MCF 10A (cell line): ENCODE results near the gene KLRF1. TPM values are rescaled to one million over a fixed set of nuclear protein-coding genes. Genes with fewer than 3 reads are reported as not detected.

Experiments
- BruUV-seq: library from RNA; stranded (reverse); fragments of 400-500 nt; replicated peaks from 2 replicates; lab custom pipeline; 2021; lab: Mats Ljungman, UMichigan
- CTCF ChIA-PET: fragments of 300-600 bp; sonication (Branson Sonifier 250); formaldehyde crosslinking; extraction: SDS; loops from one replicate; lab custom pipeline; 2021; ENCODE audit warnings: antibody characterized with exemption, inconsistent platforms; lab: Yijun Ruan, JAX
- POLR2A ChIA-PET: fragments of 300-600, 350-650 bp; sonication (Branson Sonifier 250); formaldehyde crosslinking; extraction: SDS; loops from one replicate; lab custom pipeline; 2020; ENCODE audit warnings: antibody characterized with exemption, inconsistent platforms; lab: Yijun Ruan, JAX
- DNase-seq: peaks from one replicate; pipeline ENCODE4 v3.0.0-alpha.2; 2018; ENCODE audit not compliant: unreplicated experiment
- H3K27ac Mint-ChIP-seq: one replicate; pipeline ENCODE4 v1.8.0; 2022; ENCODE audit warnings: mild to moderate bottlenecking, low read depth, mixed read lengths; ENCODE audit not compliant: unreplicated experiment
- H3K27me3 Mint-ChIP-seq: one replicate; pipeline ENCODE4 v1.8.0; 2022; ENCODE audit warnings: mixed read lengths; ENCODE audit not compliant: insufficient read depth, unreplicated experiment
- H3K36me3 Mint-ChIP-seq: one replicate; pipeline ENCODE4 v1.8.0; 2022; ENCODE audit warnings: mild to moderate bottlenecking, moderate library complexity, mixed read lengths; ENCODE audit not compliant: insufficient read depth, unreplicated experiment
- H3K4me1 Mint-ChIP-seq: one replicate; pipeline ENCODE4 v1.8.0; 2022; ENCODE audit warnings: mixed read lengths; ENCODE audit not compliant: insufficient read depth, unreplicated experiment
- H3K4me3 Mint-ChIP-seq: one replicate; pipeline ENCODE4 v1.8.0; 2022; ENCODE audit warnings: mild to moderate bottlenecking, moderate library complexity, mixed read lengths; ENCODE audit not compliant: unreplicated experiment
- H3K9me3 Mint-ChIP-seq: one replicate; pipeline ENCODE4 v1.8.0; 2022; ENCODE audit warnings: mixed read lengths; ENCODE audit not compliant: unreplicated experiment
- CTCF ChIP-seq: fragments of 200-600 bp; IDR thresholded peaks from one replicate; pipeline ENCODE4 v1.8.0; 2022; ENCODE audit warnings: antibody characterized with exemption, mild to moderate bottlenecking; ENCODE audit not compliant: unreplicated experiment
- intact Hi-C: fragments of 100-400 bp; cut with micrococcal nuclease; formaldehyde crosslinking; loops from 2 replicates; pipeline ENCODE4 v1.14.1; 2022
- total RNA-seq: library from RNA; stranded (reverse); gene quantifications from 2 replicates; pipeline ENCODE4 v1.2.3, GENCODE V29; 2022

The KLRF1 gene
- total RNA-seq, 1 experiment from 2014 or later: not detected

GRCh38 chr12:9796971-9797370, 30.3 kb upstream of the KLRF1 start:
- POLR2A ChIA-PET: interaction anchor here (0.7 to 1.5 kb wide), 2 partner anchors 45 to 48 kb away, joined by 3 read pairs; no protein-coding TSS in a partner anchor
- Mint-ChIP-seq H3K27me3 (no peaks in the 10 kb centered on the region), H3K27ac (no peak overlapping the region), H3K36me3 (no peaks in the 10 kb centered on the region), H3K9me3 (no peaks in the 10 kb centered on the region), H3K4me3 (no peak overlapping the region), H3K4me1 (no peaks in the 10 kb centered on the region)
- intact Hi-C loops: no loop called here
- no peak for DNase-seq
- BruUV-seq: no TSS peak
- CTCF ChIA-PET: interaction anchor here (0.9 to 5.2 kb wide), 4 partner anchors 41 to 55 kb away, joined by 9 to 67 read pairs (median 18); no protein-coding TSS in a partner anchor
- no peak for TF ChIP-seq CTCF

GRCh38 chr12:9797722-9798619, 29.3 kb upstream of the KLRF1 start:
- no TSS peak for BruUV-seq
- POLR2A ChIA-PET: interaction anchor here (0.6 to 1.5 kb wide), 3 partner anchors 46 to 151 kb away, joined by 3 read pairs; no protein-coding TSS in a partner anchor
- peak; percentile 74 for DNase-seq
- H3K27ac Mint-ChIP-seq: no peak overlapping the region
- no peaks in the 10 kb centered on the region for H3K36me3 Mint-ChIP-seq
- H3K4me3 Mint-ChIP-seq: no peak overlapping the region
- CTCF ChIA-PET: interaction anchor here (0.5 to 5.2 kb wide), 11 partner anchors 24 to 447 kb away, joined by 3 to 67 read pairs (median 4); no protein-coding TSS in a partner anchor
- H3K4me1 Mint-ChIP-seq: no peaks in the 10 kb centered on the region
- intact Hi-C loops: loop anchor here (1.0 kb wide), 2 partner anchors 50 to 164 kb away; no protein-coding TSS in a partner anchor
- no peaks in the 10 kb centered on the region for H3K9me3 Mint-ChIP-seq
- TF ChIP-seq CTCF: peak; percentile 47
- H3K27me3 Mint-ChIP-seq: no peaks in the 10 kb centered on the region

GRCh38 chr12:9799961-9800360, 27.3 kb upstream of the KLRF1 start:
- intact Hi-C loops: no loop called here
- TF ChIP-seq CTCF: no peak
- no peak for DNase-seq
- H3K4me1 Mint-ChIP-seq: no peaks in the 10 kb centered on the region
- CTCF ChIA-PET: interaction anchor here (0.5 to 5.2 kb wide), 7 partner anchors 14 to 58 kb away, joined by 3 to 67 read pairs (median 5); no protein-coding TSS in a partner anchor
- no peak overlapping the region for H3K4me3 Mint-ChIP-seq
- POLR2A ChIA-PET: no interaction called here
- no peak overlapping the region for H3K27ac Mint-ChIP-seq
- no peaks in the 10 kb centered on the region for H3K27me3 Mint-ChIP-seq
- no peaks in the 10 kb centered on the region for H3K9me3 Mint-ChIP-seq
- H3K36me3 Mint-ChIP-seq: no peaks in the 10 kb centered on the region
- BruUV-seq: no TSS peak

- BruUV-seq: no TSS peak
- Mint-ChIP-seq H3K36me3 (no peaks in the 10 kb centered on the region), H3K27me3 (no peaks in the 10 kb centered on the region), H3K4me1 (no peaks in the 10 kb centered on the region), H3K9me3 (no peaks in the 10 kb centered on the region), H3K27ac (no peak overlapping the region), H3K4me3 (no peak overlapping the region)
- intact Hi-C loops: no loop called here
- POLR2A ChIA-PET: no interaction called here
- CTCF ChIA-PET: interaction anchor here (0.7 to 2.3 kb wide), 2 partner anchors 55 to 101 kb away, joined by 4 to 6 read pairs; no protein-coding TSS in a partner anchor
- TF ChIP-seq CTCF: no peak
- no peak for DNase-seq
Observed at GRCh38 chr12:9805883-9806282, 21.4 kb upstream of the KLRF1 start.
